SHP77 treated with DMSO at 0.1 percent for 48 hours (cell line): ENCODE measurements around the gene LRP2BP.
"Not testable (repeated sequence)": the region's sequence is repeated elsewhere in the genome, so short reads cannot be mapped to it uniquely, and the experiment has no call there.

Experiments
- DNase-seq: peaks from one replicate; lab custom pipeline; 2025; lab: John Stamatoyannopoulos, UW

Gene LRP2BP

DNA sequence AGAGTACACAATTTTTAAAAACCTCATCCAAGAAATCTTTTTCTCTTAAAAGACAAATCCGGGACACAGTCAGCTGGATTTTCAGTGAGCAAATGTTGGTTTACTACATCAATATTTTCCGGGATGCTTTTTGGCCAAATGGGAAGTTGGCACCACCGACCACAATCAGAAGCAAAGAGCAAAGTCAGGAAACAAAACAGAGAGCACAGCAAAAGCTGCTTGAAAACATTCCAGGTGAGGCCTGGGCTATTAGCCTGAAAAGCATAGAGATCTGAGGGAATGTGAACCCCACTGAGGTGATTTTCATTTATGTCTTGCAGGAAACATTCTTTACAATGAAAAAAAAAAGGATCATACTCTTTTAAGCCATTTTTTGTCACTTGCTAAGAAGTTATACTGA is 33.9 kb downstream of the LRP2BP start:
- DNase-seq: no peak

- no peak for DNase-seq
Observed at GRCh38 chr4:185359767-185360446, 35.8 kb downstream of the LRP2BP start.

GRCh38 chr4:185358959-185359358 is 36.8 kb downstream of the LRP2BP start:
- DNase-seq: no peak

GRCh38 chr4:185358514-185358913 is 37.2 kb downstream of the LRP2BP start:
- DNase-seq: no peak

- no peak for DNase-seq
Observed at GRCh38 chr4:185357733-185358440, 37.8 kb downstream of the LRP2BP start.

DNA sequence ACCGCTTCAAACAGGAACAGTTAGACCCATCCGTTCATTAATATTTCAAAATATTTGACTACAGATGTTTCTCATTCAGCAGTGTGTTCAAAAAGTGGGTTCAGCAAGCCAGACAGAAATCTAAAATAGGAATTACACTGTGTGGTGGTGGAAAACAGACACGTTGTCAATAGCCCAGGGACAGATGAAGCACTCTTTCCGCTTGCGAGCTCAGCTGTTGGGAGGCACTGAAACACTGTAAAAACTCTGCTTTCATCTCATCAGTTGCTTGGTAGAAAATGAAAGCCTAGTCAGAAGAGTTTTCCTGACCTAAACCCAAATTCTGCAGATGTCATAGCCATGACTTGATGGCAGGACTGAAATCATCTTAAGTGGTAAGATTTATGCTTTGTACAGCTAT is 38.5 kb downstream of the LRP2BP start:
- no peak for DNase-seq

DNA sequence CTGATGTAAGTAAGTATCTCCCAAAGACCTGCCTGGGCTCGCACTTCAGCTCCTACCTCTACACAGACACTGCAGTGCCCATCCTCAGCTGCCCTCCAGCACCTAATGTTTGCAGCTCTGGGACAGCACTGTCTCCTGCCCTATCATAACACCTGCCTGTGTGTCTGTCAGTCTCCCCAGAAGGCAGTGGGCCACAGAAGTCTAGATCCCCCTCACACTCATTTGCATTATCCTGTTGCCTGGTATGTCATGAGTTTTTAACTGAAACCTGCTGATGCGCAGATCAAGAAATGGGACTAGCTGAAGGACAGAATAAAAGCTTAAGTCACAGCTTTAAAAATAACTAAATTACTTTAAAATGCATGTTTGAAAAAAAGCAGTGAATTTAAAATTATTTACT is 43.0 kb downstream of the LRP2BP start:
- DNase-seq: no peak

- DNase-seq: no peak
Observed at GRCh38 chr4:185352202-185352601, 43.5 kb downstream of the LRP2BP start.

DNA sequence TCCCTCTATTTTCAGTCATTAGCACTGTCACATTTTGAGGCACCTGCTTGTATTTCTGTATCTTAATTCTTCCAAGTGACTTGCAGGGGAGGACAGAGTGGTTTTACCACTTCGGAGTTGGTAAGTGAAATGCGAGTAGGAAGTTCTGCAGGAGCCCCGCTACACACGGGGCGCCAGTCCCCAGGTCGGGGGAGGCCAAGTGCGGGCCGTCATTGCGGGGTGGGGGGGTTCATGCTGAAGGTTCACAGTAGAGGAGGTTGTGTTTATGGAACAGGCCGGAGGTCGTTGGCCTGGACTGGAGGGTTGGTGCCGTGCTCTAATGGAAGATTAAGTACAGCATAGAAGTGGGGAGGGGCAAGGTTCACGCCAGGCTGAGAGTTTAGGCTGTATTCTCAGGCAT is 44.0 kb downstream of the LRP2BP start:
- no peak for DNase-seq

GRCh38 chr4:185346975-185347601 is 48.6 kb downstream of the LRP2BP start:
- DNase-seq: no peak

- no peak for DNase-seq
Observed at GRCh38 chr4:185344743-185345538, 50.8 kb downstream of the LRP2BP start.

DNA sequence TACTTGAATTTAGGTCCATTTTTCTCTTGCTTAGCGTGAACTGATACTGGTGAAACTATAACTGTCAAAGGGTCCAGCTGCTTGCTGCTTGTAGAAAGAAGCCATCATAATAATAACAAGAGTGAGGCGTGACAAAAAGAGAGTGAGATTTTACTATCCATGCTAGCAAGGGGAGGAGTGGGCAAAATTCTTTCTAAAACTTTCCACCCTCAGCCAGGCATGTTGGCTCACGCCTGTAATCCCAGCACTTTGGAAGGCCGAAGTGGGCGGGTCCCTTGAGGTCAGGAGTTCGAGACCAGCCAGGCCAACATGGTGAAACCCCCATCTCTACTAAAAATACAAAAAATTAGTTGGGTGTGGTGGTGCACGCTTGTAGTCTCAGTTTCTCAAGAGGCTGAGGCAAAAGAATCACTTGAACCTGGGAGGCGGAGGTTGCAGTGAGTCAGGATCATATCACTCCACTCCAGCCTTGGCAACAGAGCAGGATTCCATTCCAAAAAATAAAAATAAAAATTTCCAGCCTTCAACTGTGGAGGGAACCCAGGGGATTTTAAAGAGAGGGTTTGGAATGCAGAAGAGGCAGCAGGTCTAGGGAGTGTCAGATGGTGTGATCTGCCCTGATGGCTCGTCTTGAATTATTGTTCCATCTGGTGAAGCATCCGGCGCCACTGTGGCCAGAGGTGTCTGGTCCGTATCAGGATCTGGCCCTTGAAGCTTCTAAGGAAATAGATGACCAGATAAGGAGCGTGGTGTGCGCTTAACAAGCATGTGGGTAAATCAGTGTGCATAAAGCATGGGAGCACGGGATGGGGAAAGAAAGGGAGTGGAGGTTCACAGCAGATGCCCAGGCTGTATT is 51.8 kb downstream of the LRP2BP start:
- no peak for DNase-seq

DNA sequence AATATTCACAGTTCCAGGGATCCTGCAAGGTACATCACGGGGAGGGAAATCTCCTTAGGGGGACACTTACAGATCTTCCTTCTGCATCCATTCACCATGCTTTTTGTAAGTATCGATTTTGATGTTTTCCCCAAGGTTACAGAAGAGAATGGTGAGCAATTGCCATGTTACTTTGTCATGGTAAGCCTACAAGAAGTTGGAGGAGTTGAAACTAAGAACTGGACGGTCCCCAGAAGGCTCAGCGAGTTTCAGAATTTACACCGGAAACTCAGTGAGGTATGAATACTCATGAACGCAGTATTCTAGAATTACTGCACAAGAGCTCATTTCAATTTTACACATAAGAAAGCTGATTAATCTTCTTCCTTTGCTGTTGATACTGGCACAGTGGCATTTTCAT is 53.9 kb downstream of the LRP2BP start:
- DNase-seq: no peak

DNA sequence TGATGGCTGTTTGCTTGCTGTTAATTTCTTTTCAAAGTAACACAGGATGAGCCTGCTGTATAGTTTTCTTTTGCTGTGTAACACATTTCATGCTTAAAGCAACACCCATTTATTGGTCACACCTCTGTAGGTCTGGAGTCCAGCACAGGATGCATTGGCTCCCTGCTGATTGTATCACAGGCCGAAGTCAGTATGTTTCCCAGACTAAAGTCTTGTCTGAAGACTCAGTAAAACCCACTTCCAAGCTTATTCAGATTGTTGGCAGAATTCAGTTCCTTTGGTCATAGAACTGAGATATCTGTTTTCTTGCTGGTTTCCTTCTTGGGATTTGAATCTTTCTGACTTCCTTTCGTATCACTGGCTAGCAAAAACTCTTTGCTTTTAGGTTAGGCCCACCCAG is 54.3 kb downstream of the LRP2BP start:
- DNase-seq: no peak

GRCh38 chr4:185339941-185340340 is 55.8 kb downstream of the LRP2BP start:
- no peak for DNase-seq

GRCh38 chr4:185335579-185335978 is 60.1 kb downstream of the LRP2BP start:
- DNase-seq: no peak

DNA sequence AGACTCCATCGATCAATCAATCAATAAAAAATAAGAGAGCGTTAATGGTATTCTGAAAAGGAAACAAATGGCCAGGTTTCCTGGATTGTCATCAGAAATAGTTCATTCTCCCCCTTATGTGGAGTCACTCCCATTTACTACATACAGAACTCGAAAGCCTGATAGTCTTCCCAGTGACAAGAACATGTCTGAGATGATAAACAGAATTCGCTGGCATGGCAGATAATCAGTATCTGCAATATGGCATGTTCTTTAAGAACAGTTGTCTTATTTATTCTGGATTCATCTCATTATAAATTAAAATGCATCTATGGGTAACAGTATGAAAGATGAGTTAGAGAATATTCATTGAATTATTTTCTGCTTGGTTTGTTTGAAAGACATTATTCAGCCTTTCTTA is 61.4 kb downstream of the LRP2BP start:
- no peak for DNase-seq

- DNase-seq: no peak
Observed at GRCh38 chr4:185332575-185333464, 62.9 kb downstream of the LRP2BP start.

GRCh38 chr4:185329879-185330510 is 65.7 kb downstream of the LRP2BP start:
- not testable (repeated sequence) for DNase-seq

GRCh38 chr4:185328586-185328985 is 67.1 kb downstream of the LRP2BP start:
- no peak for DNase-seq
